AG08395 (cell line): ENCODE measurements around the gene HELZ.
"Not testable (repeated sequence)": the region's sequence is repeated elsewhere in the genome, so short reads cannot be mapped to it uniquely, and the experiment has no call there.

Experiments
- DNase-seq: peaks from one replicate; pipeline ENCODE4 v3.0.0; 2012; ENCODE audit warnings: mixed read lengths, low spot score

The HELZ gene

DNA sequence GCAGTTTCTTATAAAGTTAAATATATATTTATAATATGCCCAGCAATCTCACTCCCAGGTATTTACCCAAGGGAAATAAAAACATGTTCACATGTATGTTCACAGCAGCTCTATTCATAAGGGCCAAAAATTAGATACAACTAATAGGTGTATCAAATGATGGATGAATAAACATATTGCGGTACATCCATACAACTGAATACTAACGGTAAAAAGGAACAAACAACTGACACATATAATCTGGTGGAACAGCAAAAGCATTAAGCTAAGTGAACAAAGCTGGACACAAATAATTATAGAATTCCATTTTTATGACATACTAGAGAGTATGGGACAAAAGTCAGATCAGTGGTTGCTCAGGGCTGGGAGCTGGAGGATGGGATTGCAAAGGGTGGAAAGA is 125.9 kb downstream of the HELZ start:
- DNase-seq, result no peak

DNA sequence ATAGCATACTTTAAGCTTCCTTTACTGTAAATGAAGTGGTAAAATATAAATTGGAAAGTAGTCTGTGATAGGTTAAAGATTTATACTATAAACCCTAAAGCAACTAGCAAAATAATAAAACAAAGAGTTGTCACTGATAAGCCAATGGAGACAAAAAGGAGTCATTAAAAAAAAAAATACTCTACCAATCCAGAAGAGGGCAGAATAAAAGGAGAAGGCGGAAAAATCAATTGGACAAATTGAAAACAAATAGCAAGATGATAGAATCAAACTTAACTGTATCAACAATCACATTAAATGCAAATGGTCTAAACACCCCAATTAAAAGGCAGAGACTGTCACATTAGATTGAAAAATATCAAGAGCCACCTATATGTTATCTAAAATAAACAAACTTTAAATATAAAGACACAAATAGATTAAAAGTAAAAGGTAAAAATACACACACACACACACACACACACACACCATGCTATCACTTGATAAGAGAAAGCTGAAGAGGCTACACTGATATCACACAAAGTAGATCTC is 128.9 kb downstream of the HELZ start:
- no peak for DNase-seq

DNA sequence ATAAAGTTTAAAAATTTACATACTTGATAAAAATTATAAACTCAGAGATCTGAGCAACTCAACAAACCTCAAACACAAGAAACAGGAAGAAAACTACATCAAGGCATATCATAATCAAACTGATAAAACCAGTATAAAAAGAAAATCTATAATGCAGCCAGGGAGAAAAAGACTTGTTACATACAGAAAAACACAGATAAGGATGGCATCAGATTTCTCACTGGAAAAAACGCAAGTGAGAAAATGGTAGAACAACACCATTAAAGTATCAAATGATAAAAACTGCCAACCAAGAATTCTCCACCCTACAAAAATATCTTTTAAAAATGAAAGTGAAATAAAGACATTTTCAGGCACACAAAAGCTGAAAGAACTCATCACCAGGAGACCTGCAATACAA is 129.6 kb downstream of the HELZ start:
- no peak for DNase-seq

DNA sequence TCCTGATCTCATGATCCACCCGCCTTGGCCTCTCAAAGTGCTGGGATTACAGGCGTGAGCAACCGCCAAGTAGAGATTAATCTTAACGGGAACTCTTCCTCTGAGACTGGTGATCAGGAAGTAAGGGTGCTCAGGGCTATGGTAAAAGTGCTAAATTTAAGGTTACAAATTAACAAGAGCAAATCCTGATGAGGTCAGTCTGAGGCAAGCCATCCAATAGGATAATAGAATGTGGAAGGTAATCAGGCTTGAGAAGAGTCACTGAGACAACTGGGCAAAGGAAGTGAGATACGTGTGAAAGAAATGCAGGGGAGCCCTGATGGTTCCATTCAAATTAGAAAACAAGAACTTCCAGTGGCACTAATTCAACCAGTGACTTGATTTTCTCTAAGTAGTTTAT is 131.5 kb downstream of the HELZ start:
- DNase-seq, result no peak

DNA sequence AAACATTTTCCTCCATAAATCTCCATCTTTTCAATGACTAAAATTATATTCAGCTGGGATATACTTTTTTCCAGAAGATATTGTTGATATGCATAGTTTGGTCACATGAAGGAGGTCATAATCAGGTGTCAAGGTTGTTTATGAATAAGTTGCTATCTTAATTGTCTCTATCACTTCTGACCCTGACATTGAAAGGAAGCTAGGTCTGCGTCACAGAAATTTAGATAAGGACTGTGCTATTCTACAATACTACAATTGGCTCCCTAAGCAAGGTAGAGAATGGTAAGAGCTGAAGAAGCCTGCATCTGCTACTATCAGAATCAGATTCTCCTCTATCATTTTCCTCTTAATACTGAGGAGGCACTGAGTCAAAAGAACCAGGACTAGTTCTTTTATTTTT is 133.2 kb downstream of the HELZ start:
- DNase-seq, result no peak

DNA sequence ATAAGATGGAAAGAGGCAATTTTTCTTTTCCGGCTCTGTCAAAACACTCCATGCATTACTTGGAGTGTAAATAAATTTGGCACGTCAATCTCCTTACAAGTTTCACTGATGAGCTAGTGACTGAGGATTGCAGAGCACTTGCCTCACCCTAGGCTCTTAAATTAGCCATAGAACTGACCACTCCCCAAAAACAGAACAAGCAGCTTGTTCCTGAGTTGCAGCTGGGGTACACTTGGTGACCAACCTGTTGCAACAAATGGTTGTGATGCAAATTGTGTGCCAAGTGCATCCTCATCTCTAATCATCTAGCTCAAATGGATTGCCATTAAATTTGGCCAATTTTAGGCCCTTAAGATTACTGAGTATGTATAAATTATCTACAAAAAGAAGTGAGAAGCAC is 133.7 kb downstream of the HELZ start:
- no peak for DNase-seq

DNA sequence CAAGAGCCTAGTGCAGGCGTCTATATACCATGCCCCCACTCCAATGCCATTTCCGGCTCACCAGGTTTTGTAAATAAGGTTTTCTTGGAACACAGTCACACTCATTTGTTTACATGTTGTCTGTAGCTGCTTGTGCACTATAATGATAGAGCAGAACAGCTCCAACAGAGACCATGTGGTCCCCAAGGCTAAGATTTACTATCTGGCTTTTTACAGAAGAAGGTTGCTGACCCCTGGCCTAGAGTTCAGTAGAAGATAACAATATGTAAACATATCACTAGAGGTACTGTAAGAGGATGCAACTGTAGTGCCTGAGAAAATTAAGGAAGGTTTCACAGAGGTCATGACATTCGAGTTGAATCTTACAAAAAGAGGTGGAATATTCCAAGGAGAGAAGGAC is 134.4 kb downstream of the HELZ start:
- no peak for DNase-seq

DNA sequence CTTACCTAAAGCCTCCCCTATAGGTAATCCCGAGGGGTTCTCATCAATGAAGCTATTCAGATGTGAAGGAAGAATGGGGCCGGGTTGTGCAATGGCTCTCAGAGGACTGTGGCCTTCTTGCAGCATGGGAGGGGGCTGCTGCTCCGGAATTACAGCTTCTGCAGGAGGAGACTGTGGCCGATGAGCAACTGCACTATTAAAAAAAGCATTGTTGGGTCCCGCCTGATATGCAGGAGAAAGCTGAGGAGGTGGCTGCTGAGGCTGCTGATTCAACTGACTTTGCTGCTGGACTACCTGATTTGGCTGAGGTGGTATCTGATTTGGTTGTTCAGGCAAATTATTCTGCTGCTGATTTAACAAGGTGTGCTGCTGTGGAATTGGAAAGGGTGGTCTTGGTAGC is 135.9 kb downstream of the HELZ start:
- no peak for DNase-seq

DNA sequence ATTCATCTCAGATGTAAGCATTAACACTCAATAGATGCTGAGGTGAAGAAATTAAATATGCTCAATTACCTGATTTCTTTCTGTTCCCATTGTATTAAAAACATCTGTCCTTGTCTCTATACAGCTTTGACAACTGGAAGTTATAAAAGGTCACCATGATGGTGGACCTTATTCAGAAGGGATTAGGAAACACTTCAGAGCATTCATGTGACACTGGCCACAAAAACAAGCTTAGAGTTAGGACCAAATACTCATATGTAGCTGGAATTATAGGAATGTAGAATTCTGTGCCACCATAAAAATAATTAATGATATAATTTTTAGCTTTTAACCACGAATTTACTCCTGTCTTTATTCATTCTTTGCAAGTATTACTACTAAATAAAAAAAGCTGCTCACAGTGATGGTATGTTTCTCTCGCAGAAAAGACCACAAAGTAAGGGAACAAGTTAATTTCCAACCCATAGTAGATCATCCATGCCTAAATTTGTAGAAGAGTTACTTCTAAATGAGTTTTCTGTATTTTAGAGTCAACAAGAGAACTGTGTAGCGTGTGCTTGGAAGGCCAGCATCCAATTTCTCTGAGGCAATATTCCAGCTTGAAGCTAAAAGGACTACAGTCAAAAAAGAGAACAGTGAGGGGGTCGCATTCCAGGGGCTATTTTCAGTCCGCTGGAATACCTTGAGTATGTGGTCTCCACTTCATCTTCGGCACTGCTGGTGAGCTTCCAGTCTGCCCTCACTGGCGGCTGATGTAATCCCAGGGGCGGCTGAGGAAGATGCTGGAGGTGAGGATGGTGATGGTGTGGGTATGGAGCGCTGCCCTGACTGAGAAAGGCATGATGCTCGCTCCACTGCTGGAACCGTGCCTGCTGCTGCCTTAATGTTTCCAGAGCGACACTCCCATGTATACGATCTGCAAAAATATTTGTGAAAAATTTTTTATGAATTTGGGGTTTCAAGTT is 136.9 kb downstream of the HELZ start:
- peak; percentile 21 for DNase-seq

DNA sequence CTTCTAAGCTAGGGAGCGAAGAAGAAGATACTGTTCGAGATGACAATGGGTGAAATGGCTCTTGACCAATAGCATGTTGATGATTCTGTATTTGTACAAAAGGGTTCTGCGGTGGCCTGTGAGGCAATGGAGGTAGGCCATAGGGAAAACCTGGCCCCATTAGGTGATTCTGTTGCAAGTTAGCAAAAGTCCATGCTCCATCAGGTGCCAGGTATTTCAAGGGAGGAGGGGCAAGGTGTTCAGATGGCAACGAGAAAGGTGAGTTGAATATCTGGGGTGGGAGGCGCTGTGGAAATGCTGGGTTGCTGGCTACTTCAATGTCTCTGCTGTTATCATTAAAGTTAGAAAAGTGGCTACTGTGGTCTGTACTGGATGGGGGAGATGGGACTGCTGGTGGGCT is 137.8 kb downstream of the HELZ start:
- DNase-seq, result no peak

DNA sequence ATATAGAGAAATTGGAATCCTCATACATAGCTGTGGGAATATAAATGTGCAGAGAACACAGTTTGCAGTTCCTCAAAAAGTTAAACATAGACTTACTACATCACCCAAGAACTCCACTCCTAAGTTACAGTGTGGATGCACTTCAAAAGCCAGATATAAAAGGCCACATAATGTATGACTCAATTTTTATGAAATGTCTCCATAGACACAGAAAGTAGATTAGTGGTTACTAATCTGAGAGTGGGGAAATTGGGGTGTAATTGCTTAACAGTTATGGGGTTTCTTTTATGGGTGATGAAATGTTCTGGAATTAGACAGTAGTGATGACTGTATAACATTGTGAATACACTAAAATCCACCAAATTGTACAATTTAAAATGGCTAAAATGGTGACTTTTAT is 139.8 kb downstream of the HELZ start:
- peak; percentile 30 for DNase-seq

DNA sequence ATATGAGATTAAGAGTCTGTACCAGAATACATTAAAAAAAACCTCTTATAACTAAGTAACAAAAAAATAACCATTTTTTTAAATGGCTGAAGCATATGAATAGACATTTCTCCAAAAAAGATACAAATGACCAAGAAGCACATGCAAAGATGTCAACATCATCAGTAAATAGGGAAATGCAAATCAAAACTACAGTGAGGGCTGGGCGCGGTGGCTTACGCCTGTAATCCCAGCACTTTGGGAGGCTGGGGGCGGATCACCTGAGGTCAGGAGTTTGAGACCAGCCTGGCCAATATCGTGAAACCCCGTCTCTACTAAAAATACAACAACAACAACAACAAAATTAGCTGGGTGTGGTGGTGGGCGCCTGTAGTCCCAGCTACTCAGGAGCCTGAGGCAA is 140.4 kb downstream of the HELZ start:
- not testable (repeated sequence) for DNase-seq

DNA sequence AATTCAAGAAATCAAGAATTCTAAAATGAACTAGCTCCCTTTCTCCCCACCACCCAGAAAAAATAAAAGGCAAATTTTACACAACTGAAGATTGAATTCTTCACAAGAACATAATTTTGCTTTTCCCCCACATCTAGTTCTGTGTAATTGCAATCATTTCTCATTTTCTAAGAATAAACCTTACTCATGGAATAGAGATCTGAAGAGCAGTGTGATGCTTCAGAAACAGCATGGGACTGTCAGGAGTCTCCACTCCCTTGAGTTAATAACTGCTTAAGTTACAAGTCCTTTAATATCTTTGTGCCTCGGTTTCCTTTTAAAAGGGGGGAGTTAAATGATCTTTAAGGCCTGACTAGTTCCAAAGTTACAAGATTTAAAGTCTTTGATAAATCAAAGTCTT is 147.0 kb downstream of the HELZ start:
- DNase-seq, result no peak

DNA sequence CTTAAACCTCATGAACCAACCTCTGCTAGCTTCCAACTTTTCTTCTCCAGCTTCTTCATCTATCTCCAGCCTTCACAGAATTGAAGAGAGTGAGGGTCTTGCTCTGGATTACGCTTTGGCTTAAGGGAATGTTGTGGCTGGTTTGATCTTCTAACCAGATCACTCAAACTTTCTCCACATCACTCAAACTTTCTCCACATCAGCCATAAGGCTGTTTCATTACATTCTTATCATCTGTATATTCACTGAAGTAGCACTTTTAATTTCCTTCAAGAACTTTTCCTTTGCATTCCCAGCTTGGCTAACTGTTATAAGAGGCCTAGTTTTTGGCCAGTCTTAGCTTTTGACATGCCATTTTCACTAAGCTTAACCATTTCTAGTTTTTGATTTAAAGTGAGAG is 148.4 kb downstream of the HELZ start:
- no peak for DNase-seq

DNA sequence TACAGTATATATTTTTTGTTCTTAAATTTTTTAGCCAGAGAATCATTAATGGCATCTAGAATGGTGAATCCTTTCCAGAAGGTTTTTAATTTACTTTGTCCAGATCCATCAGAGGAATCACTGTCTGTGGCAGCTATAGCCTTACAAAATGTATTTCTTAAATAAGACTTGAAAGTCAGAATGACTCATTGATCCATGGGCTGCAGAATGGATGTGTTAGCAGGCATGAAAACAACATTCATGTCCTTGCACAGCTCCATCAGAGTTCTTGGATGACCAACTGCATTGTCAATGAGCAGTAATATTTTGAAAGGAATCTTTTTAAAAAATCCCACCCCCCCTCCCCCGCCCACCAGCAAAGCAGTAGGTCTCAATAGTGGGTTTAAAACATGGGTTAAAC is 149.2 kb downstream of the HELZ start:
- no peak for DNase-seq

DNA sequence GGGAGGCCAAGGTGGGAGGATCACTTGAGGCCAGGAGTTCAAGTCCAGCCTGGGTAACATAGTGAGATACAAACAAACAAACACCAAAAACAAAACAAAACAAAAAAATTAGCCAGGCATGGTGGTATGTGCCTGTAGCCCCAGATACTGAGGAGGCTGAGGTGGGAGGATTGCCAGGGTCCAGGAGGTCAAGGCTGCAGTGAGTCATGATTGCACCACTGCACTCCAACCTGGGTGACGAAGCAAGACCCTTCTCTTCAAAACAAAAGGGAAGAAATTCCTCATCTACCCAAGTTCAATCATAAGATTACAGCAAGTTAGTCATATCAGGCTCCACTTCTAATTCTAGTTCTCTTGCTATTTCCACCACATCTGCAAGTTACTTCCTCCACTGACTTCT is 149.7 kb downstream of the HELZ start:
- peak; percentile 7 for DNase-seq

DNA sequence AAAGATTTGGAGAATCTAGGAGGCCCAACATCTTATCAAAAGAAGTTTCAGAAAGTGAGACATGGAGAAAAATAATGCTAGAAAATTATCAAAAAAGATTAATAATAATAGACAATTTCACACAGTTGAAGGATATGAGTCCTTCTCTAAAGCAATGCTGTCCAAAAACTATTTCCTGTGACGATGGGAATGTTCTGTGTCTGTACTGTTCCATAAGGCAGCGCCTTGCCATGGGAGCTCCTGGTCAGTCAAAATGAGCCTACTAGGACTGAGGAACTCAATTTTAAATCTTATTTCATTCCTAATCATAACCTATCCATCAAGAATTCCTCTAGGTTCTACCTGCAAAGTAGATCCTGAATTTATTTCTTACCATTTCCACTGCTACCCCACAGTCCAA is 151.6 kb downstream of the HELZ start:
- DNase-seq, result no peak

DNA sequence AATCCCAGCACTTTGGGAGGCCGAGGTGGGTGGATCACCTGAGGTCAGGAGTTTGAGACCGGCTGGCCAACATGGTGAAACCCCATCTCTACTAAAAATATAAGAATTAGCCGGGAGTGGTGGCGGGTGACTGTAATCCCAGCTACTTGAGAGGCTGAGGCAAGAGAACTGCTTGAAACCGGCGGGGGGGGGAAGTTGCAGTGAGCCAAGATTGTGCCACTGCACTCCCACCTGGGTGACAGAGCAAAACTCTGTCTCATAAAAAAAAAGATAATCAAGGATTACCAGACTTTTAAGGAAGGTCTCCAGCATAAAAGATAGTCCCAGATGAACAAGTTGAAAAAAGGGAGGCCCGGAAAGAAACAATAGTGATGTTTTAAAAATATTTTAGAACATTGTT is 152.3 kb downstream of the HELZ start:
- DNase-seq, result not testable (repeated sequence)

DNA sequence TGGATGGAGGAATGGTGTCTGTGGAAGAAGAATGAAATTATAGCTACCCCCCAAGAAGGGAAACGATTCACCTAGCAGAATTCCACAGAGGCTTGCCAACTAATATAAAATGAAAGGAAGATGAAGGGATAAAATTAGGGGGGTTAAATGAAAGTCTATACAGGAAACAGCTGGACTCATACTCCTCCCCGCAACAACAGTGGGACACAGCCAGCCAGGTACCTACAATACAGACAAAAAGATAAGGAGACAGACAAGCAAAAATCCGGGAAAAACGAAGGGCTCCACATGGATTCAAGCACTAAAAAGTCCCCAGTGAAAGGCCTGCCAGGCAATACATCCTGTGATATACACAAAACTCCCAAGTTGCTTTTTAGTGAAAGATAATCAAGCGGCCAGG is 152.7 kb downstream of the HELZ start:
- no peak for DNase-seq

DNA sequence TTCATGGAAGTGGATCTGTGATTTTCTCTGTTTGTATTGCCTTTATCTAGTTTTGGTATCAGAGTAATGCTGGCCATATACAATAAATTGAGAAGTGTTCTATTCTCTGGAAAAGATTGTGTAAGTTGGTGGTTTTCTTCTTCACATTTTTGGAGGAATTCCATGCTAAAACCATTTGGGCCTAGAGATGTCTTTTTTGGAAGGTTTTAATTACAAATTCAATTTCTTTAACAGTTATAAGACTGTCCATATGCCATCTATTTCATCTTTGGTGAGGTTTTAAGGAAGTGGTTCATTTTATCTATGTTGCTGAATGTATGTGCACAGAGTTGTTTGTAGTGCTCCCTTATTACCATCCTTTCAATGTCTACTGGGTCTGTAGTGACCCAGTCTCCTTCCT is 154.7 kb downstream of the HELZ start:
- no peak for DNase-seq

DNA sequence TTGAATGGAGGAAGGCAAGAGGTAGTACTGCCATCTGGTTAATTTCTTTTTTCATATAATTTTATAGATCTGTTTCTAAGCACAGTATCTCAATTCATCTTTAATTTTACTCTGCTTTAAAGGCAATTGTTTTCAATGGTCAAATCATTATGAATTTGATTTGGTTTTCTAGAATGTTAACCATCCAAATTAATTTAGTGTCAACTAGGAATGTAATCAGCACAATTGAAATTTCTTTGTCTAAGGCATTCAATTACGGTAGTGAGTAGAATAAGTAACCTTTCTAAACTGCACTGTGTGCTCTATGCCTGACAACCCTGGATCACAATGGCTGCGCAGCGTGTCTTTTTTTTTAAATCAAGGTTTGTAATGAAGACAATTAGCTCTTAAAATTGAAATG is 156.4 kb downstream of the HELZ start:
- DNase-seq, result no peak

DNA sequence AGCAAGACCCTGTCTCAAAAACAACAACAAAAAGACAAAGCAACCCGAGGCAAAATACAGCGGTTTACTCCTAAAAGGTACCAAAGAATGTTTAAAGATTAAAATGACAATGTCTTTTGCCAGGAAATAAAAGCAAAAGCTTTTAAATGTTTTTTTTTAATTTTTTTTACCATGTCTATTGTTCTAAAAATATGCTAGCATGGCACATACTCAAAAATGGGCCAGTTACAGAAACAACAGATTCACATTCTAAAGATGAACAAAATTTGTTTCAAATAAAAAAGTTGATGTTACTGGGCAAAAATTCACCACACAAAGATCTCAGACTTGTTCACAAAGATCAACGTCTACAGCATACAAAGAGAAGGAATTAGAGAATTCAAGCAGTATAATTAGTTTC is 159.6 kb downstream of the HELZ start:
- no peak for DNase-seq

DNA sequence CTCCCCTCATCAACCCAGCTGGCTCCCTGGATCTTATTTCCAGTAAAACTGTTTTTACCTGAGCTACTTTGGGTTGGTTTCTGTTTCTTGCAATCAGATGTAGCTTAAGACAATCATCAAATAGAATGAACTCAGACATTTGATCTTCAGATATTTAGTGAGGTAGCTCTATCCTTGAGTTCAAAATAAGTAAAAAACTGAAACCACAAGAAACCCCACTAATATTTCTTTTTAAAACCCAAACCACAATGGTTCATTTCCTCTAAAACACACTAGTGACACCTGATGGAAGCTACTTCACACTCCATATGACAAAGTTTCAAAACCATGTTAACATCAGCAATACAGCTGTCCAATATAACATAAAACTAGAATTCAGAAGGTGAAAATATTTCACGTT is 162.9 kb downstream of the HELZ start:
- no peak for DNase-seq

DNA sequence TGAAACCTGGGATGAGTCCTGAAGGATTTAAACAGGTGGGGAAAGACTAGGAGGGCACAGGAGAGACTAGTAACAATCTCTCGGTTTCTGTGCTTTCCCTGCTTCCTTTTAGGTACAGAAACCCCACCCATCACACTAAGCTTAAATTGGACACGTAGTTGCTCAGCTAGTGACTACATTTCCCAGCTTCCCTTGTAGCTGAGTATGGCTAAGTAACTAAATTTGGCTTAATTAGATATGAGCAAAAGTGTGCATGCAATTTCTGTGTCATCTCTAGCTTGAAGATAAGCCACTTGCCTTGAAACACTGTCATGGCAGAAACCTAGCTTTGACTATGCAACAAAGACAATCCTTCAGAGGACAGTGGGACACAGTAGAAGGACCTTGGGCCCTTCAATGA is 164.2 kb downstream of the HELZ start:
- no peak for DNase-seq
